Transverse colon (tissue), 4 donors: Measurements from ENCODE around the gene SLC38A10. TPM values are rescaled to one million over a fixed set of nuclear protein-coding genes. Genes with fewer than 3 reads are reported as not detected.
A peak's percentile ranks its signal among the peaks of the same experiment; 100 is the strongest.

ENCODE experiments used
- DNase-seq: peaks from one replicate; pipeline ENCODE4 v3.0.0-alpha.2; 2019
- H3K27ac ChIP-seq, 4 donors: fragments of 200-600 bp; sonication (generic); 2 replicates each; pipeline ENCODE4 v1.5.1; 2016 to 2018; ENCODE audit warnings: inconsistent platforms in 4 of 4
- H3K27me3 ChIP-seq: fragments of 200-600 bp; sonication (generic); 2 replicates; pipeline ENCODE4 v1.5.1; 2017; ENCODE audit warnings: inconsistent platforms
- H3K36me3 ChIP-seq, 4 donors: fragments of 200-600 bp; sonication (generic); 2 replicates each; pipeline ENCODE4 v1.5.1; 2017 to 2019; ENCODE audit warnings: inconsistent platforms in 4 of 4
- H3K4me1 ChIP-seq, 4 donors: fragments of 200-600 bp; sonication (generic); 2 replicates each; pipeline ENCODE4 v1.5.1; 2017 to 2020; ENCODE audit warnings: inconsistent platforms in 4 of 4
- H3K4me3 ChIP-seq, 4 donors: fragments of 200-600 bp; sonication (generic); 1 replicate in 1 of 4; 2 replicates in 3 of 4; pipeline versions ENCODE4 v1.5.1 to v1.6.1; 2017 to 2019; ENCODE audit warnings: inconsistent platforms in 4 of 4
- H3K9me3 ChIP-seq, 2 donors: fragments of 200-600 bp; sonication (generic); 2 replicates each; pipeline ENCODE4 v1.5.1; 2017 to 2019; ENCODE audit warnings: inconsistent platforms in 2 of 2
- EP300 ChIP-seq: sonication (generic); formaldehyde crosslinking; IDR thresholded peaks from one replicate; pipeline ENCODE4 v1.6.1; 2017; ENCODE audit warnings: antibody characterized with exemption, low read depth
- POLR2A ChIP-seq: fragments of 450-650 bp; IDR thresholded peaks from one replicate; pipeline ENCODE4 v1.6.1; 2016; ENCODE audit warnings: antibody characterized with exemption, mild to moderate bottlenecking, moderate library complexity
- POLR2AphosphoS5 ChIP-seq, 3 donors: sonication (generic); formaldehyde crosslinking; IDR thresholded peaks; one replicate each; pipeline ENCODE4 v1.6.1; 2016; ENCODE audit warnings: antibody characterized with exemption in 3 of 3
- WGBS, 2 donors: methylation state at CpG; one replicate each; pipeline ENCODE4 v1.1.5; 2018; ENCODE audit warnings: low coverage in 1 of 2; 5-methylcytosine and 5-hydroxymethylcytosine counted together
- in situ Hi-C, 4 donors: fragments of 200-750 bp; cut with MboI; loops; one replicate each; pipeline versions ENCODE4 v1.15.0 to v1.15.1; 2017; ENCODE audit warnings: low sequenced_read_pairs in 3 of 4, low pct_ligation_motif_present in 1 of 4, low pct_unique_long_range_greater_than_20kb in 1 of 4
- intact Hi-C: fragments of 100-400 bp; cut with DNase I; formaldehyde crosslinking; loops from one replicate; pipeline ENCODE4 v1.15.1; 2023; ENCODE audit warnings: low total_unique reads
- total RNA-seq, 4 donors: library from RNA; depleted of rRNA; stranded (reverse); fragments of >200 nt; gene quantifications; one replicate each; pipeline ENCODE4 v1.1.0, GENCODE V29; 2016
- TF ChIP-seq, protein P1 (sequence below), 5 experiments: fragments of 200-600 bp in 3 of 5; fragments of 450-650 bp in 2 of 5; sonication (generic) in 3 of 5; IDR thresholded peaks; 1 replicate in 2 of 5; 2 replicates in 3 of 5; pipeline ENCODE4 v1.5.1; 2016 to 2017; ENCODE audit warnings: antibody characterized with exemption in 5 of 5, inconsistent platforms in 3 of 5, mild to moderate bottlenecking in 2 of 5, moderate library complexity in 1 of 5

Gene SLC38A10
- total RNA-seq, 4 donors from 2014 or later = 94.9 to 113 (median 98.9) TPM

GRCh38 chr17:81241648-81242420 is 53.3 kb downstream of the SLC38A10 start:
- no peak overlapping the region for H3K27ac ChIP-seq
- H3K4me3 ChIP-seq = no peak overlapping the region
- 59 to 93% methylated on average over 3 to 23 of the region's 26 CpGs for WGBS, 2 donors
- H3K9me3 ChIP-seq = no peaks in the 10 kb centered on the region
- peak; percentile 51 for DNase-seq
- H3K27me3 ChIP-seq = no peaks in the 10 kb centered on the region
- intact Hi-C loops (loop anchor here (5.0 kb wide), 2 partner anchors 100 to 250 kb away; partner anchors contain the start of gene CHMP6), in situ Hi-C loops (no loop called here)
- H3K4me1 ChIP-seq = peaks cover 15 to 29% (median 25%) of the 10 kb centered on the region in 4 donors
- no peaks in the 10 kb centered on the region for H3K36me3 ChIP-seq
- no peak for TF ChIP-seq EP300
- TF ChIP-seq, protein P1, sequence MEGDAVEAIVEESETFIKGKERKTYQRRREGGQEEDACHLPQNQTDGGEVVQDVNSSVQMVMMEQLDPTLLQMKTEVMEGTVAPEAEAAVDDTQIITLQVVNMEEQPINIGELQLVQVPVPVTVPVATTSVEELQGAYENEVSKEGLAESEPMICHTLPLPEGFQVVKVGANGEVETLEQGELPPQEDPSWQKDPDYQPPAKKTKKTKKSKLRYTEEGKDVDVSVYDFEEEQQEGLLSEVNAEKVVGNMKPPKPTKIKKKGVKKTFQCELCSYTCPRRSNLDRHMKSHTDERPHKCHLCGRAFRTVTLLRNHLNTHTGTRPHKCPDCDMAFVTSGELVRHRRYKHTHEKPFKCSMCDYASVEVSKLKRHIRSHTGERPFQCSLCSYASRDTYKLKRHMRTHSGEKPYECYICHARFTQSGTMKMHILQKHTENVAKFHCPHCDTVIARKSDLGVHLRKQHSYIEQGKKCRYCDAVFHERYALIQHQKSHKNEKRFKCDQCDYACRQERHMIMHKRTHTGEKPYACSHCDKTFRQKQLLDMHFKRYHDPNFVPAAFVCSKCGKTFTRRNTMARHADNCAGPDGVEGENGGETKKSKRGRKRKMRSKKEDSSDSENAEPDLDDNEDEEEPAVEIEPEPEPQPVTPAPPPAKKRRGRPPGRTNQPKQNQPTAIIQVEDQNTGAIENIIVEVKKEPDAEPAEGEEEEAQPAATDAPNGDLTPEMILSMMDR (IDR thresholded peaks at IDR 0.05) = peak; percentile 61 to 79 (median 70)

GRCh38 chr17:81241203-81241602 is 53.9 kb downstream of the SLC38A10 start:
- Histone ChIP-seq H3K27me3 (no peaks in the 10 kb centered on the region), H3K27ac (no peak overlapping the region), H3K9me3 (no peaks in the 10 kb centered on the region), H3K4me1 (peaks cover 15 to 30% (median 25%) of the 10 kb centered on the region in 4 donors), H3K36me3 (no peaks in the 10 kb centered on the region), H3K4me3 (no peak overlapping the region)
- in situ Hi-C loops = no loop called here
- TF ChIP-seq POLR2A = no peak
- no peak for TF ChIP-seq EP300
- TF ChIP-seq POLR2AphosphoS5 (IDR thresholded peaks at IDR 0.05) = no peak
- TF ChIP-seq, protein P1 (IDR thresholded peaks at IDR 0.05) = no peak
- WGBS, 2 donors = 89 to 100% methylated on average over 2 to 10 of the region's 10 CpGs
- intact Hi-C loops = loop anchor here (5.0 kb wide), 2 partner anchors 99 to 249 kb away; partner anchors contain the start of gene CHMP6
- no peak for DNase-seq

- no peaks in the 10 kb centered on the region for H3K27me3 ChIP-seq
- no peaks in the 10 kb centered on the region for H3K36me3 ChIP-seq
- H3K4me3 ChIP-seq = no peak overlapping the region
- no peak overlapping the region for H3K27ac ChIP-seq
- TF ChIP-seq POLR2AphosphoS5 (IDR thresholded peaks at IDR 0.05) = no peak
- no peak for TF ChIP-seq EP300
- TF ChIP-seq, protein P1 (IDR thresholded peaks at IDR 0.05) = no peak
- no peak for TF ChIP-seq POLR2A
- H3K4me1 ChIP-seq = peaks cover 15 to 30% (median 25%) of the 10 kb centered on the region in 4 donors
- in situ Hi-C loops = no loop called here
- 77 to 100% methylated on average over 2 to 8 of the region's 8 CpGs for WGBS, 2 donors
- intact Hi-C loops = loop anchor here (5.0 kb wide), 2 partner anchors 98 to 248 kb away; partner anchors contain the start of gene CHMP6
- H3K9me3 ChIP-seq = no peaks in the 10 kb centered on the region
- no peak for DNase-seq
Measured at GRCh38 chr17:81240761-81241160, 54.3 kb downstream of the SLC38A10 start.

DNA sequence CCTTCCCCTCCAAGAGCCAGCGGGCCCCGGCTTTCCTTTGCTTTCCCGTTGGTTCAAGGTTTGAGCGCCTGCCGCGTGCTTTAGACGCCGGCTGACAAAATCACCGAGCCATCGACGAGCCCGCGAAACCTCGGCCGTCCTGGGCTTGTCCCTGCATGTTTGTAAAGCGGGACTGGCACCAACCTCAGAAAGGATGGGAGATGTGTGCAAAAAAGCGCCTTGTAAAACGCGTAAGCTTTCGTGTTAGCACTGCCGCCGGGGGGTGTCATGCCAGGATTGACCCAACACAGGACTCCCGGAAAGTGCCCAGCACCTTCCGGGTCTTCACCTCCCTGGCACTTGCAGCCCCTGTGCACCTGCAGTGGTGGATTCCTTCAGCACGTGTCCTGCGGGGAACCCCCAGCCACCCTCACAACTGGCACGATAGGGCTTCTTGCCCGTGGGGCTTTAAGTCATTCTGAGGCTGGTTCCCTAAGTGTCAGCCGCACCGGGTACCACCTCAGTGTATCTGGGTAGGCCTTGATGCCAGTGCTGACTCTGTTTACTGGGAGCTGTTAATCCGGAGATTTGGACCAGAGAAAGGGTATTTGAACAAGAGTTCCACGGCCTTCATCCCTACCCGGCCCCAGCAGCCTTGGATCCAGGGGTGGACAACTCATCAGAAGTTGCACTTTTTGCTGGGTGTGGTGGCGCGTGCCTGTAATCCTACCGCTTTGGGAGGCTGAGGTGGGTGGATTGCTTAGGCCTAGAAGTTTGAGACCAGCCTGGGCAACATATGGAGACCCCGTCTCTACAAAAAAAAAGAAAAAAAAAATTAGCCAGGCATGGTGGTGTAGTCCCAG is 55.2 kb downstream of the SLC38A10 start:
- H3K27ac ChIP-seq = peak overlapping the region; percentile 83 to 95 (median 90)
- in situ Hi-C loops (no loop called here), intact Hi-C loops (loop anchor here (5.0 to 10.0 kb wide), 3 partner anchors 55 to 248 kb away; partner anchors contain the start of genes CHMP6 and SLC38A10)
- peak overlapping the region; percentile 84 to 100 (median 96) for H3K4me3 ChIP-seq
- 14% methylated on average over 37 of the region's 37 CpGs; no CpG with 5 or more reads in 1 of the 2 donors for WGBS, 2 donors
- H3K36me3 ChIP-seq = no peaks in the 10 kb centered on the region
- DNase-seq = no peak
- TF ChIP-seq, protein P1 (IDR thresholded peaks at IDR 0.05) = no peak
- peak; percentile 6 for TF ChIP-seq POLR2A
- no peak for TF ChIP-seq EP300
- H3K9me3 ChIP-seq = no peaks in the 10 kb centered on the region
- H3K4me1 ChIP-seq = peaks cover 15 to 30% (median 25%) of the 10 kb centered on the region in 4 donors
- H3K27me3 ChIP-seq = no peaks in the 10 kb centered on the region
